ENCODE results near the gene SIX1.

GRCh38 chr14:60631842-60632241 lies 17.4 kb downstream of the SIX1 start:
- TF ChIP-seq POLR2A (IDR thresholded peaks at IDR 0.05) (no peak), POLR2AphosphoS5 (IDR thresholded peaks at IDR 0.05) (no peak), CTCF (IDR thresholded peaks at IDR 0.05) (no peak), EP300 (IDR thresholded peaks at IDR 0.05) (no peak)
